ENCODE measurements around the gene MRPL38.
"Not testable (repeated sequence)": the region's sequence is repeated elsewhere in the genome, so short reads cannot be mapped to it uniquely, and the experiment has no call there.

- TF ChIP-seq CTCF (IDR thresholded peaks at IDR 0.05; ENCODE audit: borderline replicate concordance, extremely low read depth, low read length, poor library complexity, severe bottlenecking); EZH2 (IDR thresholded peaks at IDR 0.05; ENCODE audit: borderline replicate concordance, low read depth, low read length, severe bottlenecking): not testable (repeated sequence)
Measured at GRCh38 chr17:75865404-75866188, 39.1 kb downstream of the MRPL38 start.

Measured in DND-41 (cell line).